HFFc6 (cell line): ENCODE results near the gene SLC16A14. TPM values are rescaled to one million over a fixed set of nuclear protein-coding genes. Genes with fewer than 3 reads are reported as not detected.
"Not testable (repeated sequence)": the region's sequence is repeated elsewhere in the genome, so short reads cannot be mapped to it uniquely, and the experiment has no call there.

Experiments
- DNase-seq: peaks from one replicate; pipeline ENCODE4 v3.0.0-alpha.2; 2018
- H3K27ac Mint-ChIP-seq: 2 replicates; pipeline ENCODE4 v1.8.0; 2020; ENCODE audit warnings: mild to moderate bottlenecking, mixed read lengths
- H3K27me3 Mint-ChIP-seq: 2 replicates; pipeline ENCODE4 v1.8.0; 2021; ENCODE audit warnings: mild to moderate bottlenecking, moderate library complexity, mixed read lengths; ENCODE audit not compliant: insufficient read depth
- H3K36me3 Mint-ChIP-seq: 2 replicates; pipeline ENCODE4 v1.8.0; 2021; ENCODE audit warnings: low read depth, mixed read lengths
- H3K4me1 Mint-ChIP-seq: 2 replicates; pipeline ENCODE4 v1.8.0; 2020; ENCODE audit warnings: low read depth, mixed read lengths
- H3K4me3 Mint-ChIP-seq: 2 replicates; pipeline ENCODE4 v1.8.0; 2020; ENCODE audit warnings: mild to moderate bottlenecking, moderate library complexity, mixed read lengths
- H3K9me3 Mint-ChIP-seq: 2 replicates; pipeline ENCODE4 v1.8.0; 2020; ENCODE audit warnings: mild to moderate bottlenecking, mixed read lengths
- long read RNA-seq: library from polyadenylated mRNA; unstranded; transcript quantifications from one replicate; pipeline ENCODE4 v2.0.0, GENCODE V29; 2019
- total RNA-seq, 6 experiments: library from RNA; stranded (reverse); fragmentation: NEBNext Ultra II Directional; extraction: Animal tissue kit (Norgen Biotek cat#: 25700); gene quantifications; 2 replicates in 1 of 6; 3 replicates in 5 of 6; pipeline ENCODE4 v1.2.3, GENCODE V29; 2021
- TF ChIP-seq, protein P1 (sequence below): fragments of 200-600 bp; sonication (generic); IDR thresholded peaks from 2 replicates; pipeline ENCODE4 v1.5.0; 2021; ENCODE audit warnings: antibody characterized with exemption, mild to moderate bottlenecking

Gene SLC16A14, protein sequence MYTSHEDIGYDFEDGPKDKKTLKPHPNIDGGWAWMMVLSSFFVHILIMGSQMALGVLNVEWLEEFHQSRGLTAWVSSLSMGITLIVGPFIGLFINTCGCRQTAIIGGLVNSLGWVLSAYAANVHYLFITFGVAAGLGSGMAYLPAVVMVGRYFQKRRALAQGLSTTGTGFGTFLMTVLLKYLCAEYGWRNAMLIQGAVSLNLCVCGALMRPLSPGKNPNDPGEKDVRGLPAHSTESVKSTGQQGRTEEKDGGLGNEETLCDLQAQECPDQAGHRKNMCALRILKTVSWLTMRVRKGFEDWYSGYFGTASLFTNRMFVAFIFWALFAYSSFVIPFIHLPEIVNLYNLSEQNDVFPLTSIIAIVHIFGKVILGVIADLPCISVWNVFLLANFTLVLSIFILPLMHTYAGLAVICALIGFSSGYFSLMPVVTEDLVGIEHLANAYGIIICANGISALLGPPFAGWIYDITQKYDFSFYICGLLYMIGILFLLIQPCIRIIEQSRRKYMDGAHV
- total RNA-seq: under 1 TPM in 4 of 6 experiments, not detected in 2; 0.29 to 0.53 (median 0.42) TPM
- long read RNA-seq, partial matches to known transcripts: 0 of 1 reads
- long read RNA-seq, other reads (novel, unspliced or antisense): 0 of 1 reads

DNA sequence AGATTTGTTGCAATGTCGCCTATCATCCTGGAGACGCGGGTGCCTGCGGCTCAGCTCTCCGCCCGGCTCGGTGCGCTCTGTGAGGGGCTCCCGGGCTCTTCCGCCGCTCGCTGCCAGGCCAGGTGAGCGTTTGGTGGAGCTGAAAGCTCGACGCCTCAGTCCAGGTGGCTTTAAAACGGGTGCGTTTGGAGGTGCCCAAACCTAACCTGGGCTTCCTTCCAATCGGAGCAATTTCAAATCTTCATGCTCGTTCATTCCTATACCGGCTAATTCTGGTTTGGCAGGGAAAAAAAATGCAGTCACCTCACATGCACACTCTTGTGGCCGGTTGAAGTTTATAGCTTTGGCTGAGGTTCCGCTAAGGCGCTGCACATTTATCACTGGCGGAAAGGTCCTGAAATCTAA is at the start of gene SLC16A14:
Gene SLC16A14, minus strand, starts transcription at position 274 of the 405 bp plus-strand sequence. CDS start 9,572 bp downstream, outside the sequence.
- Mint-ChIP-seq H3K4me1 (peaks cover 10% of the 10 kb centered on the region; the same call in 1 of the 2 replicates), H3K9me3 (no peaks in the 10 kb centered on the region), H3K36me3 (no peaks in the 10 kb centered on the region), H3K4me3 (peak within 1 kb of the TSS; percentile 82), H3K27me3 (peaks cover 13% of the 10 kb centered on the region), H3K27ac (no peak within 1 kb of the TSS)
- TF ChIP-seq, protein P1, sequence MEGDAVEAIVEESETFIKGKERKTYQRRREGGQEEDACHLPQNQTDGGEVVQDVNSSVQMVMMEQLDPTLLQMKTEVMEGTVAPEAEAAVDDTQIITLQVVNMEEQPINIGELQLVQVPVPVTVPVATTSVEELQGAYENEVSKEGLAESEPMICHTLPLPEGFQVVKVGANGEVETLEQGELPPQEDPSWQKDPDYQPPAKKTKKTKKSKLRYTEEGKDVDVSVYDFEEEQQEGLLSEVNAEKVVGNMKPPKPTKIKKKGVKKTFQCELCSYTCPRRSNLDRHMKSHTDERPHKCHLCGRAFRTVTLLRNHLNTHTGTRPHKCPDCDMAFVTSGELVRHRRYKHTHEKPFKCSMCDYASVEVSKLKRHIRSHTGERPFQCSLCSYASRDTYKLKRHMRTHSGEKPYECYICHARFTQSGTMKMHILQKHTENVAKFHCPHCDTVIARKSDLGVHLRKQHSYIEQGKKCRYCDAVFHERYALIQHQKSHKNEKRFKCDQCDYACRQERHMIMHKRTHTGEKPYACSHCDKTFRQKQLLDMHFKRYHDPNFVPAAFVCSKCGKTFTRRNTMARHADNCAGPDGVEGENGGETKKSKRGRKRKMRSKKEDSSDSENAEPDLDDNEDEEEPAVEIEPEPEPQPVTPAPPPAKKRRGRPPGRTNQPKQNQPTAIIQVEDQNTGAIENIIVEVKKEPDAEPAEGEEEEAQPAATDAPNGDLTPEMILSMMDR: no peak
- no peak for DNase-seq

DNA sequence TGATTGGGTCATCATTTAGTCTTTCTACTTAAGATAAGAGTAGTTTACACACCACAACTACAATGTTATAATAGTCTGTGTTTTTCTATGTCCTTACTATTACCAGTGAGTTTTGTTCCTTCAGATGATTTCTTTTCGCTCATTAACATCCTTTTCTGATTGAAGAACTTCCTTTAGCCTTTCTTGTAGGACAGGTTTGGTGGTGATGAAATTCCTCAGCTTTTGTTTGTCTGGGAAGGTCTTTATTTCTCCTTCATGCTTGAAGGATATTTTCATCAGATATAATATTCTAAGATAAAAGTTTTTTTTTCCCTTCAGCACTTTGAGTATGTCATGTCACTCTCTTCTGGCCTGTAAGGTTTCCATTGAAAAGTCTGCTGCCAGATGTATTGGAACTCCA is 38.0 kb upstream of the SLC16A14 start:
- no peak overlapping the region for H3K4me3 Mint-ChIP-seq
- H3K4me1 Mint-ChIP-seq: no peaks in the 10 kb centered on the region
- H3K36me3 Mint-ChIP-seq: no peaks in the 10 kb centered on the region
- H3K9me3 Mint-ChIP-seq: peaks cover 5% of the 10 kb centered on the region; the same call in 1 of the 2 replicates
- DNase-seq: no peak
- no peak overlapping the region for H3K27ac Mint-ChIP-seq
- TF ChIP-seq, protein P1: no peak
- peaks cover 3% of the 10 kb centered on the region; the same call in 1 of the 2 replicates for H3K27me3 Mint-ChIP-seq

DNA sequence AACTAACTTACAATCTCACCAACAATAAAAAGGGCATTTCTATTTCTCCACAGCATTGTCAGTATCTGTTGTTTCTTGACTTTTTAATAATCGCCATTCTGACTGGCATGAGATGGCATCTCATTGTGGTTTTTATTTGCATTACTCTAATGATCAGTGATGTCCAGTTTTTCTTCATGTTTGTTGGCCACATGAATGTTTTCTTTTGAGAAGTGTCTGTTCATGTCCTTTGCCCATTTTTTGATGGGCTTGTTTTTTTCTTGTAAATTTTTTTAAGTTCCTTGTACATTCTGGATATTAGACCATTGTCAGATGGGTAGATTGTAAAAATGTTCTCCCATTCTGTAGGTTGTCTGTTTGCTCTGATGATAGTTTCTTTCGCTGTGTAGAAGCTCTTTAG is 33.2 kb upstream of the SLC16A14 start:
- H3K9me3 Mint-ChIP-seq, H3K27me3 Mint-ChIP-seq, H3K36me3 Mint-ChIP-seq, H3K27ac Mint-ChIP-seq, DNase-seq, H3K4me3 Mint-ChIP-seq, H3K4me1 Mint-ChIP-seq: not testable (repeated sequence)

DNA sequence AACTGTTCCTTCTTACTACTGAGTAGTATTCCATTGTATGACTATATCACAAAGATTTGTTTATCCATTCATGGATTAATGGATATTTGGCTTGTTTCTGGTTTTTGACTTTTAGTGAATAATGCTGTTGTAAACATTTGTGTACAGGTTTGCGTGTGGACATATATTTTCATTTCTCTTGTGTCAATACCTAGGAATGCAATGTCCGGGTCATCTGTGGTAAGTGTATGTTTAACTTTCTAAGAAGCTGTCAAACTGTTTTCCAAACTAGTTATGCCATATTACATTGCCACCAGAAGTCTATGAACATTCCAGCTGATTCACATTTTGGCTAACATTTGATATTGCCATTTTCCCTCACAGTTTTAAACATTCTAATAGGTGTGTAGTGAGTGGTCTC is 29.1 kb upstream of the SLC16A14 start:
- TF ChIP-seq, protein P1: no peak
- Mint-ChIP-seq H3K4me1 (no peaks in the 10 kb centered on the region), H3K27me3 (no peaks in the 10 kb centered on the region; the same call in 1 of the 2 replicates), H3K4me3 (no peak overlapping the region), H3K36me3 (no peaks in the 10 kb centered on the region), H3K27ac (no peak overlapping the region), H3K9me3 (peaks cover 9% of the 10 kb centered on the region)
- DNase-seq: no peak

DNA sequence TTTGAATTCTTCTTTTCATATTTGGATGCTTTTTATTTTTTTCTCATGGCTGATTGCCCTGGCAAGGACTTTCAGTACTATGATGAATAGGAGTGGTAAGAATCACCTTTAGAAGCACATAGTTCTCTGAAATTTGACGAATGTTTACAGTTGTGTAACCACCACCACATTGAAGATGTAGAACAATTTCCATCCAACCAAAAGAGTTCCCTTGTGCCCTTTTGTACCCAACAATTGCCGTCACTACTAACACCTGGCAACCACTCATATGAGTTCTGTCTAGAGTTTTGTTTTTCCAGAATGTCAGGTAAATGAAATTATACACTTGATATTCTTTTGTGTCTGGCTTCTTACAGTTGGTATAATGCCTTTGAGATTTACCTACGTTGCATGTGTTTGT is 28.7 kb upstream of the SLC16A14 start:
- H3K4me3 Mint-ChIP-seq: no peak overlapping the region
- H3K4me1 Mint-ChIP-seq: no peaks in the 10 kb centered on the region
- no peaks in the 10 kb centered on the region for H3K36me3 Mint-ChIP-seq
- DNase-seq: no peak
- H3K9me3 Mint-ChIP-seq: peaks cover 9% of the 10 kb centered on the region
- H3K27me3 Mint-ChIP-seq: no peaks in the 10 kb centered on the region; the same call in 1 of the 2 replicates
- no peak overlapping the region for H3K27ac Mint-ChIP-seq
- TF ChIP-seq, protein P1: no peak

DNA sequence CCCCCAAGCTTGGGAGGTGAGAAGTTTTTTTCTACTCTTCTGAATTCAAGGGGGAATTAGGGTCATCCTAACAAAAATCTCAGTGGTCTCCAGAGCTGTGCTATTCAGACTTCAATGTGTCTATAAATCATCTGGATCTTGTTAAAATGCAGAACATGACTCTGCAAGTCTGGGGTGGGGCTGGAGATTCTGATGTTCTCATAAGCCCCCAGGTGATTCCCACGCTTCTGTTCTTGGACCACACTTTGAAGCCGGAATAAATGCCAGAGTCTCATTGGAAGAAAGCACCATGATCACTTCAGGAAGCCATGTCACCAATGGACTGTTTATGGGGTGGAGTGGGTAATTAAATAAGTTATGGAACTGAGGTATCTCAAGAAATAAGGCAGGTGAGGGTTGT is 22.2 kb upstream of the SLC16A14 start:
- Mint-ChIP-seq H3K4me1 (no peaks in the 10 kb centered on the region), H3K27ac (no peak overlapping the region), H3K27me3 (peaks cover 12% of the 10 kb centered on the region), H3K4me3 (no peak overlapping the region), H3K9me3 (no peaks in the 10 kb centered on the region), H3K36me3 (no peaks in the 10 kb centered on the region)
- TF ChIP-seq, protein P1: no peak
- DNase-seq: no peak
